ENCODE measurements around the gene NUP205. TPM values are rescaled to one million over a fixed set of nuclear protein-coding genes. Genes with fewer than 3 reads are reported as not detected.

Gene NUP205
- total RNA-seq, 2 donors from 2014 or later, result 118 to 129 TPM

GRCh38 chr7:135550196-135550595, 7.5 kb upstream of the NUP205 start:
- no peak for TF ChIP-seq CTCF (conservative IDR thresholded peaks at IDR 0.05)
- H3K36me3 Mint-ChIP-seq (ENCODE audit: low read depth), result no peaks in the 10 kb centered on the region
- Histone ChIP-seq H3K4me1 (ENCODE audit: control insufficient read depth, insufficient read depth, low read length) (no peaks in the 10 kb centered on the region), H3K4me3 (ENCODE audit: low read length) (no peak overlapping the region), H3K36me3 (ENCODE audit: control insufficient read depth, insufficient read depth, low read length) (no peaks in the 10 kb centered on the region), H3K27ac (ENCODE audit: low read depth, low read length) (no peak overlapping the region), H3K9me3 (ENCODE audit: control insufficient read depth, low read length) (no peaks in the 10 kb centered on the region), H3K9ac (ENCODE audit: extremely low read depth, low read length, poor library complexity, severe bottlenecking) (no peak overlapping the region), H3K27me3 (ENCODE audit: control insufficient read depth, insufficient read depth, low read length, poor library complexity, severe bottlenecking) (no peaks in the 10 kb centered on the region)
- no peak overlapping the region for H3K27ac Mint-ChIP-seq
- WGBS, 2 experiments (ENCODE audit: insufficient coverage in 1 of 2, insufficient read length in 1 of 2), result 86 to 92% methylated on average over 7 of the region's 7 CpGs
- no peaks in the 10 kb centered on the region for H3K27me3 Mint-ChIP-seq (ENCODE audit: insufficient read depth)
- no peaks in the 10 kb centered on the region for H3K4me1 Mint-ChIP-seq
- no peaks in the 10 kb centered on the region for H3K9me3 Mint-ChIP-seq
- no peak for DNase-seq
- no peak overlapping the region for H3K4me3 Mint-ChIP-seq

- H3K9me3 Mint-ChIP-seq, result no peaks in the 10 kb centered on the region
- H3K9ac ChIP-seq (ENCODE audit: extremely low read depth, low read length, poor library complexity, severe bottlenecking), result no peak overlapping the region
Observed at GRCh38 chr7:135552148-135552547, 5.6 kb upstream of the NUP205 start.

GRCh38 chr7:135553346-135553745, 4.4 kb upstream of the NUP205 start:
- H3K27ac ChIP-seq (ENCODE audit: low read depth, low read length), result no peak overlapping the region
- Mint-ChIP-seq H3K4me1 (no peaks in the 10 kb centered on the region), H3K9me3 (no peaks in the 10 kb centered on the region), H3K27ac (no peak overlapping the region), H3K27me3 (ENCODE audit: insufficient read depth) (no peaks in the 10 kb centered on the region), H3K4me3 (no peak overlapping the region), H3K36me3 (ENCODE audit: low read depth) (no peaks in the 10 kb centered on the region)
- no peak for TF ChIP-seq CTCF (conservative IDR thresholded peaks at IDR 0.05)
- H3K4me1 ChIP-seq (ENCODE audit: control insufficient read depth, insufficient read depth, low read length), result no peaks in the 10 kb centered on the region
- H3K9ac ChIP-seq (ENCODE audit: extremely low read depth, low read length, poor library complexity, severe bottlenecking), result no peak overlapping the region
- WGBS, 2 experiments (ENCODE audit: insufficient coverage in 1 of 2, insufficient read length in 1 of 2), result 92 to 93% methylated on average over 2 to 3 of the region's 3 CpGs
- H3K9me3 ChIP-seq (ENCODE audit: control insufficient read depth, low read length), result no peaks in the 10 kb centered on the region
- no peaks in the 10 kb centered on the region for H3K36me3 ChIP-seq (ENCODE audit: control insufficient read depth, insufficient read depth, low read length)
- no peaks in the 10 kb centered on the region for H3K27me3 ChIP-seq (ENCODE audit: control insufficient read depth, insufficient read depth, low read length, poor library complexity, severe bottlenecking)
- DNase-seq, result no peak
- H3K4me3 ChIP-seq (ENCODE audit: low read length), result no peak overlapping the region

More at GRCh38 chr7:135552148-135552547, 5.6 kb upstream of the NUP205 start:
- Mint-ChIP-seq H3K36me3 (ENCODE audit: low read depth) (no peaks in the 10 kb centered on the region), H3K27ac (no peak overlapping the region), H3K27me3 (ENCODE audit: insufficient read depth) (no peaks in the 10 kb centered on the region), H3K4me3 (no peak overlapping the region), H3K4me1 (no peaks in the 10 kb centered on the region)
- no peaks in the 10 kb centered on the region for H3K9me3 ChIP-seq (ENCODE audit: control insufficient read depth, low read length)
- 58 to 60% methylated on average over 3 of the region's 3 CpGs for WGBS, 2 experiments (ENCODE audit: insufficient coverage in 1 of 2, insufficient read length in 1 of 2)
- no peaks in the 10 kb centered on the region for H3K4me1 ChIP-seq (ENCODE audit: control insufficient read depth, insufficient read depth, low read length)
- H3K4me3 ChIP-seq (ENCODE audit: low read length), result no peak overlapping the region
- no peaks in the 10 kb centered on the region for H3K27me3 ChIP-seq (ENCODE audit: control insufficient read depth, insufficient read depth, low read length, poor library complexity, severe bottlenecking)
- no peaks in the 10 kb centered on the region for H3K36me3 ChIP-seq (ENCODE audit: control insufficient read depth, insufficient read depth, low read length)
- no peak for DNase-seq
- no peak overlapping the region for H3K27ac ChIP-seq (ENCODE audit: low read depth, low read length)
- no peak for TF ChIP-seq CTCF (conservative IDR thresholded peaks at IDR 0.05)
